Thyroid gland (tissue), 4 donors: ENCODE data around the gene BCL11B.
"Not testable (repeated sequence)": the region's sequence is repeated elsewhere in the genome, so short reads cannot be mapped to it uniquely, and the experiment has no call there.

Experiments
- POLR2A ChIP-seq, 2 donors: fragments of 450-650 bp; IDR thresholded peaks; one replicate each; pipeline ENCODE4 v1.6.1; 2017; ENCODE audit warnings: antibody characterized with exemption in 2 of 2, mild to moderate bottlenecking in 2 of 2, moderate library complexity in 1 of 2
- TF ChIP-seq, protein P1 (sequence below), 6 experiments: fragments of 200-600 bp in 3 of 6; fragments of 450-650 bp in 3 of 6; sonication (generic) in 3 of 6; IDR thresholded peaks; one replicate each; pipeline ENCODE4 v1.5.1; 2016 to 2019; ENCODE audit warnings: antibody characterized with exemption in 6 of 6, mild to moderate bottlenecking in 2 of 6, inconsistent platforms in 1 of 6, moderate library complexity in 1 of 6

- TF ChIP-seq, protein P1, sequence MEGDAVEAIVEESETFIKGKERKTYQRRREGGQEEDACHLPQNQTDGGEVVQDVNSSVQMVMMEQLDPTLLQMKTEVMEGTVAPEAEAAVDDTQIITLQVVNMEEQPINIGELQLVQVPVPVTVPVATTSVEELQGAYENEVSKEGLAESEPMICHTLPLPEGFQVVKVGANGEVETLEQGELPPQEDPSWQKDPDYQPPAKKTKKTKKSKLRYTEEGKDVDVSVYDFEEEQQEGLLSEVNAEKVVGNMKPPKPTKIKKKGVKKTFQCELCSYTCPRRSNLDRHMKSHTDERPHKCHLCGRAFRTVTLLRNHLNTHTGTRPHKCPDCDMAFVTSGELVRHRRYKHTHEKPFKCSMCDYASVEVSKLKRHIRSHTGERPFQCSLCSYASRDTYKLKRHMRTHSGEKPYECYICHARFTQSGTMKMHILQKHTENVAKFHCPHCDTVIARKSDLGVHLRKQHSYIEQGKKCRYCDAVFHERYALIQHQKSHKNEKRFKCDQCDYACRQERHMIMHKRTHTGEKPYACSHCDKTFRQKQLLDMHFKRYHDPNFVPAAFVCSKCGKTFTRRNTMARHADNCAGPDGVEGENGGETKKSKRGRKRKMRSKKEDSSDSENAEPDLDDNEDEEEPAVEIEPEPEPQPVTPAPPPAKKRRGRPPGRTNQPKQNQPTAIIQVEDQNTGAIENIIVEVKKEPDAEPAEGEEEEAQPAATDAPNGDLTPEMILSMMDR (IDR thresholded peaks at IDR 0.05) = not testable (repeated sequence)
- not testable (repeated sequence) for TF ChIP-seq POLR2A (IDR thresholded peaks at IDR 0.05)
Measured at GRCh38 chr14:99228760-99229159, 43.2 kb downstream of the BCL11B start.
